Transverse colon (tissue), 4 donors: ENCODE data around the gene PTPRR. TPM values are rescaled to one million over a fixed set of nuclear protein-coding genes. Genes with fewer than 3 reads are reported as not detected.

ENCODE experiments used
- DNase-seq: peaks from one replicate; pipeline ENCODE4 v3.0.0-alpha.2; 2019
- H3K27ac ChIP-seq, 4 donors: fragments of 200-600 bp; sonication (generic); 2 replicates each; pipeline ENCODE4 v1.5.1; 2016 to 2018; ENCODE audit warnings: inconsistent platforms in 4 of 4
- H3K27me3 ChIP-seq: fragments of 200-600 bp; sonication (generic); 2 replicates; pipeline ENCODE4 v1.5.1; 2017; ENCODE audit warnings: inconsistent platforms
- H3K36me3 ChIP-seq, 4 donors: fragments of 200-600 bp; sonication (generic); 2 replicates each; pipeline ENCODE4 v1.5.1; 2017 to 2019; ENCODE audit warnings: inconsistent platforms in 4 of 4
- H3K4me1 ChIP-seq, 4 donors: fragments of 200-600 bp; sonication (generic); 2 replicates each; pipeline ENCODE4 v1.5.1; 2017 to 2020; ENCODE audit warnings: inconsistent platforms in 4 of 4
- H3K4me3 ChIP-seq, 4 donors: fragments of 200-600 bp; sonication (generic); 1 replicate in 1 of 4; 2 replicates in 3 of 4; pipeline versions ENCODE4 v1.5.1 to v1.6.1; 2017 to 2019; ENCODE audit warnings: inconsistent platforms in 4 of 4
- H3K9me3 ChIP-seq, 2 donors: fragments of 200-600 bp; sonication (generic); 2 replicates each; pipeline ENCODE4 v1.5.1; 2017 to 2019; ENCODE audit warnings: inconsistent platforms in 2 of 2
- CTCF ChIP-seq, 5 experiments: fragments of 200-600 bp in 3 of 5; fragments of 450-650 bp in 2 of 5; sonication (generic) in 3 of 5; IDR thresholded peaks; 1 replicate in 2 of 5; 2 replicates in 3 of 5; pipeline ENCODE4 v1.5.1; 2016 to 2017; ENCODE audit warnings: antibody characterized with exemption in 5 of 5, inconsistent platforms in 3 of 5, mild to moderate bottlenecking in 2 of 5, moderate library complexity in 1 of 5
- EP300 ChIP-seq: sonication (generic); formaldehyde crosslinking; IDR thresholded peaks from one replicate; pipeline ENCODE4 v1.6.1; 2017; ENCODE audit warnings: antibody characterized with exemption, low read depth
- POLR2A ChIP-seq: fragments of 450-650 bp; IDR thresholded peaks from one replicate; pipeline ENCODE4 v1.6.1; 2016; ENCODE audit warnings: antibody characterized with exemption, mild to moderate bottlenecking, moderate library complexity
- POLR2AphosphoS5 ChIP-seq, 3 donors: sonication (generic); formaldehyde crosslinking; IDR thresholded peaks; one replicate each; pipeline ENCODE4 v1.6.1; 2016; ENCODE audit warnings: antibody characterized with exemption in 3 of 3
- WGBS, 2 donors: methylation state at CpG; one replicate each; pipeline ENCODE4 v1.1.5; 2018; ENCODE audit warnings: low coverage in 1 of 2; 5-methylcytosine and 5-hydroxymethylcytosine counted together
- in situ Hi-C, 4 donors: fragments of 200-750 bp; cut with MboI; loops; one replicate each; pipeline versions ENCODE4 v1.15.0 to v1.15.1; 2017; ENCODE audit warnings: low sequenced_read_pairs in 3 of 4, low pct_ligation_motif_present in 1 of 4, low pct_unique_long_range_greater_than_20kb in 1 of 4
- intact Hi-C: fragments of 100-400 bp; cut with DNase I; formaldehyde crosslinking; loops from one replicate; pipeline ENCODE4 v1.15.1; 2023; ENCODE audit warnings: low total_unique reads
- total RNA-seq, 4 donors: library from RNA; depleted of rRNA; stranded (reverse); fragments of >200 nt; gene quantifications; one replicate each; pipeline ENCODE4 v1.1.0, GENCODE V29; 2016

The PTPRR gene
- total RNA-seq, 4 donors from 2014 or later = 13.2 to 50.9 (median 31.4) TPM; not detected in 1

DNA sequence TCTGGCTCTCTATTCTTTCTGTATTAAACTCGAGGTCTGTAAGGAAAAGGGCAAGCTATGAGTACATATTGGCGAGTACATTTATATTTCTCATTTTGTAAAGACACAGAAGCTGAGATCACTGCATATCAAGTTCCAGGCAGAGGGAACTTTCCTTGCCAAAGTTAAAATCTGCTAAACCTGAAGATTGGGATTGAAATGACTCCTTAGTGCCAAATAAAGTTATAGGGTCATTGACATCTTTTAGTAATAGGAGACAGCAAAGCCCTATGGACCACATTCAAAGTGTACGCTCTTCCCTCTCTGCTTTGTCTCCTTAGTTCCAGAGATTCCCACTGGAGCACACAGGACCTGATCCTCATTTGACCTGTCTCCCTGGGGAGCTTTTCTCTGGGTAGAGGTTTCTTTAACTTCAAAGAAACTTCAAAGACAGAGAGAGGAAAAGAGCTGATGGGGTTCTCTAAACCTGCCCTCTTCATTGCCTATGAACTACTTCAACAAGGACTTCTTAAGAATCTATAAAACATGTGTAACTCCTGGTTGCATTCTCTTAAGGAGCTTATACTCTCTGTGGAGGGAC is 42.6 kb upstream of the PTPRR start:
- Histone ChIP-seq H3K4me1 (no peaks in the 10 kb centered on the region), H3K27ac (no peak overlapping the region), H3K4me3 (no peak overlapping the region), H3K27me3 (no peaks in the 10 kb centered on the region), H3K9me3 (no peaks in the 10 kb centered on the region), H3K36me3 (no peaks in the 10 kb centered on the region)
- intact Hi-C loops = no loop called here
- WGBS, 2 donors = 78% methylated on average over 3 of the region's 3 CpGs
- DNase-seq = no peak
- in situ Hi-C loops = no loop called here
- TF ChIP-seq CTCF (IDR thresholded peaks at IDR 0.05) = no peak
- no peak for TF ChIP-seq EP300

DNA sequence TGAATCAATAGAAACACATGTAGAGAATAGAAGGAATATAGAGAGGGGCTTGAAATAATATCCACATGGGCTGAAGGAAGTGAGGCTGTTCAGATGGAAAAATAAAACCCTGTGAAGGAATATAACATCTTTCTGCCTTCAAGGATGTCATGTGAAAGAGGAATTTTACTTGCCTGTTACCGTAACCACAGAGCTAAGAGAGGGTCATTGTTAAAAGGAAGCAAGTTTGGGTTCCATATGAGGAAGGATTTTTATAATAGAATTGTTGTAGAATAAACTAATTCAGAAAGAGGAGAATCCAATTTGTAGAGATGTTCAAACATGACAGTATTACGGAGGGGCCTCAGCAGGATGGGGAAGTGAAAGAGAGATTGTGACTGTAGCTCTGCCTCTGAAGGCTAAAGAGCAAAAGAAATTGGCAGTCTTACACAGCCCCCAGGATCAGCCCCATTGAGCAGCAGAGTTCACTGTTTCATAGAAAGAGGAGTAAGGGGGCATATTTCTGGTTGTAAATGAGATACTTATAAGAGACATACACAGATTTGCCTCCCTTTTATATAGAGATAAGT is 41.8 kb upstream of the PTPRR start:
- no peaks in the 10 kb centered on the region for H3K36me3 ChIP-seq
- intact Hi-C loops (no loop called here), in situ Hi-C loops (no loop called here)
- H3K4me1 ChIP-seq = no peaks in the 10 kb centered on the region
- no peak for TF ChIP-seq POLR2AphosphoS5 (IDR thresholded peaks at IDR 0.05)
- no peak for TF ChIP-seq EP300
- TF ChIP-seq POLR2A = no peak
- no peak for TF ChIP-seq CTCF (IDR thresholded peaks at IDR 0.05)
- DNase-seq = no peak
- no peaks in the 10 kb centered on the region for H3K9me3 ChIP-seq
- no peak overlapping the region for H3K4me3 ChIP-seq
- no peaks in the 10 kb centered on the region for H3K27me3 ChIP-seq
- no peak overlapping the region for H3K27ac ChIP-seq
- 60 to 61% methylated on average over 2 of the region's 2 CpGs for WGBS, 2 donors

DNA sequence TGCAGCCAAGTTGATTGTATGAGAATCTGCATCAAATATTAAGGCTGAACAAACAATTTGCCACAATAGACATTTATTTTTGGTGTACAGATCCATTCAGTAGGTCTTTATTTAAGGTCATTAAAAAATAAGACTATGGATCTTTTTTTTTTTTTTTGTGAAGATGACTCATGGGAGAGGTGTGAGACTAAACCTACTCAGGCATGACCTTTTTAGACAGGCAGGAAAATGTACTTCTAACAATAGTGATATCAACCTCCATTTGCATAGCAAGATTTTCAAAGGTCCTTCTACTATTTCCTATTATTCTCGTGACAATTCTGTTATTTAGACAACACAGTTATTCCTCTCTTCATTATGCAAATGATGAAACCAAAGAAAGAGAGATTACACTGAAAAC is 39.9 kb upstream of the PTPRR start:
- 67 to 69% methylated on average over 1 of the region's 1 CpG for WGBS, 2 donors
- TF ChIP-seq POLR2AphosphoS5 (IDR thresholded peaks at IDR 0.05) (no peak), CTCF (IDR thresholded peaks at IDR 0.05) (no peak), EP300 (no peak), POLR2A (no peak)

GRCh38 chr12:70955415-70955814 is 34.9 kb upstream of the PTPRR start:
- intact Hi-C loops = no loop called here
- DNase-seq = no peak
- 100% methylated on average over 1 of the region's 1 CpG for WGBS, 2 donors
- Histone ChIP-seq H3K4me3 (no peak overlapping the region), H3K27ac (no peak overlapping the region), H3K9me3 (no peaks in the 10 kb centered on the region), H3K27me3 (no peaks in the 10 kb centered on the region), H3K4me1 (no peaks in the 10 kb centered on the region), H3K36me3 (no peaks in the 10 kb centered on the region)
- TF ChIP-seq CTCF (IDR thresholded peaks at IDR 0.05) = no peak
- no peak for TF ChIP-seq POLR2AphosphoS5 (IDR thresholded peaks at IDR 0.05)
- no peak for TF ChIP-seq POLR2A
- TF ChIP-seq EP300 = no peak
- in situ Hi-C loops = no loop called here

More for the DNA sequence above, 39.9 kb upstream of the PTPRR start:
- Histone ChIP-seq H3K4me1 (no peaks in the 10 kb centered on the region), H3K4me3 (no peak overlapping the region), H3K27ac (no peak overlapping the region), H3K36me3 (no peaks in the 10 kb centered on the region), H3K9me3 (no peaks in the 10 kb centered on the region), H3K27me3 (no peaks in the 10 kb centered on the region)
- intact Hi-C loops = no loop called here
- in situ Hi-C loops = no loop called here
- DNase-seq = no peak
